Measurements from ENCODE around the gene CEACAM21.

CEACAM21 gene

DNA sequence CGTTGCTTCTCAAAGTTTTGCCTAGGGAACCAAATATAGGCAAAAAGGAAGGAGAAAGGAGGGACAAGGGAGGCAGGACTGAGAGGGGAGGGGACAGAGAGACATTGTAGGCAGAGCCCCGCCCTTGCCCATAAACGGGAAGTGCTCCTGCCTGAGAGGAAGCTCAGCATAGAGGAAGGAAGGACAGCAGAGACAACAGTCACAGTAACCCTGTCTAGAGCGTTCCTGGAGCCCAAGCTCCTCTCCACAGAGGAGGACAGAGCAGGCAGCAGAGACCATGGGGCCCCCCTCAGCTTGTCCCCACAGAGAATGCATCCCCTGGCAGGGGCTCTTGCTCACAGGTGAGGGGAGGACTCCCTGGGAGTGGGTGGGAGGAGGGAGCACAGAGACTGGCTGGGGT lies at the start of gene CEACAM21:
CEACAM21 (plus strand) TSS at position 169 of the 400 bp plus-strand sequence; CDS start at position 278, 109 bp downstream.
- Mint-ChIP-seq H3K4me3 (peak within 1 kb of the TSS; percentile 78), H3K27me3 (no peaks in the 10 kb centered on the region), H3K9me3 (peaks cover 5% of the 10 kb centered on the region), H3K36me3 (peaks cover 36% of the 10 kb centered on the region), H3K4me1 (peaks cover 35% of the 10 kb centered on the region), H3K27ac (peak within 1 kb of the TSS; percentile 92)
- peak; percentile 99 for ATAC-seq

DNA sequence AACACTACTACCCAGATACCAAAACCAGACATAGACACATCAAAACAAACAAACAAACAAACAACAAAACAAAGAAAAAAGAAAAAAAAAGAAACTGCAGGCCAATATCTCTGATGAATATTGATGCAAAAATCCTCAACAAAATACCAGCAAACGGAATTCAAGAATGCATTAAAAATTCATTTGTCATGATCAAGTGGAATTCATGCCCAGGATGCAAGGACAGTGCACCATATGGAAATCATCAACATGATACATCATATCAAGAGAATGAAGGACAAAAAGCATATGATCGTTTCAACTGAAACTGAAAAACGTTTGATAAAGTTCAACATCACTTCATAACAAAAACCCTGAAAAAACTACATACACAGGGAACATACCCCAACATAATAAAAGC lies 48.9 kb upstream of the CEACAM21 start:
- no peak overlapping the region for H3K4me3 Mint-ChIP-seq
- peak overlapping the region; percentile 47 for H3K27ac Mint-ChIP-seq
- no peaks in the 10 kb centered on the region for H3K27me3 Mint-ChIP-seq
- peaks cover 69% of the 10 kb centered on the region for H3K4me1 Mint-ChIP-seq
- no peak for ATAC-seq
- peaks cover 8% of the 10 kb centered on the region for H3K36me3 Mint-ChIP-seq
- peaks cover 20% of the 10 kb centered on the region for H3K9me3 Mint-ChIP-seq

DNA sequence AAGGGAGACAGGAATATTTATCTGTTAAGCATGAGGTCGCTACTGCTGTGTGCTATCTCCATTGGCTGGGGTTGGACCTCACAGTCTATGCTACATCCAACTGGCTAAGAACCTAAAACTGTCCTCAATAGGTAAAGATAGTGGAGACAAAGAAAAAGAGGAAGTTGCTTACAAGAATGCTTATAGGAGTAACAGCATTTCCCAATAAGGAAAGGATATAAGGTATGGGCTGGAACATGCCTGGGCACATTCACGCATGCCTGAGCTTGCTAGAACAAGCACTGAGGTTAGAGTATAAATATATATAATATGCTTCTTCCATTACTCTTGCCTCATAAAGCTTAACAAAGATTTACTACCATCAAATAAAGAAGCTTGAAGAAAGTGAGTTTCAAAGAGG lies 47.9 kb upstream of the CEACAM21 start:
- no peak for ATAC-seq
- no peak overlapping the region for H3K4me3 Mint-ChIP-seq

DNA sequence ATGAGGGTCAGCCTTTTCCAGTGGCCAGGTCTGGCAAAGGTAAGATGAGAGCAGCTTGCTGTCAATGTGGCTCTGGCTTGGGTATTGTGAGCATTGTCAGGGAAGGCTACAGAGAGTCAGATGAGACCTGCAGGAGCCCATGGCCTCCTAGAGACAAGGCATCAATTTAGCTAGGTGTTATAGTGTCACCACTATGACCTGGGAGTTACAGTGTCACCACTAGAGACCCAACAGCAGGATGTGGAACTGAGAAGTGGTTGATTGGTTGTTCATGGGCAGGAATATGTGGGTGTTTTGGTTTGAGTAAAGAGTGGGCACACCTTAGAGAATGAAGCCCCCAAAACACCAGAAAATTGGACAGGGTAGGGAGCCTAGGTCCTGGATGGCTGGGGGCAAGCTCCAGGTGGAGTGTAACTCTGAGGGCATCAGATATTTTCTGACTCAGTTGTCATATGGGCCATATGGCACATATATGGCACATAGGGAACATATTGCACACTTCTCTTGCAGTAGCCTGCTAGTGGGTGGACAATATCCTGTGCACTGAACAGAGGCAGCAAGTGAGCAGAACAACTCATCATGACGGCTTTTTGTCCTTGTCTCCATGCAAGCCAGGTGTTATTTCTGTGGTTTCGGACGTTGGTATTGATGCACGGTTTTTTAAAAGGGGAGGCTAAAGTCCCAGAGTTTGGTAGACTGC lies 46.3 kb upstream of the CEACAM21 start:
- no peak overlapping the region for H3K4me3 Mint-ChIP-seq
- H3K27ac Mint-ChIP-seq = peak overlapping the region; percentile 92
- ATAC-seq = no peak
- H3K4me1 Mint-ChIP-seq = peaks cover 73% of the 10 kb centered on the region
- H3K27me3 Mint-ChIP-seq = no peaks in the 10 kb centered on the region
- peaks cover 20% of the 10 kb centered on the region for H3K9me3 Mint-ChIP-seq
- H3K36me3 Mint-ChIP-seq = peaks cover 8% of the 10 kb centered on the region

More for the DNA sequence above, 47.9 kb upstream of the CEACAM21 start:
- Mint-ChIP-seq H3K27me3 (no peaks in the 10 kb centered on the region), H3K4me1 (peaks cover 66% of the 10 kb centered on the region), H3K27ac (peak overlapping the region; percentile 4), H3K9me3 (peaks cover 20% of the 10 kb centered on the region), H3K36me3 (peaks cover 8% of the 10 kb centered on the region)

DNA sequence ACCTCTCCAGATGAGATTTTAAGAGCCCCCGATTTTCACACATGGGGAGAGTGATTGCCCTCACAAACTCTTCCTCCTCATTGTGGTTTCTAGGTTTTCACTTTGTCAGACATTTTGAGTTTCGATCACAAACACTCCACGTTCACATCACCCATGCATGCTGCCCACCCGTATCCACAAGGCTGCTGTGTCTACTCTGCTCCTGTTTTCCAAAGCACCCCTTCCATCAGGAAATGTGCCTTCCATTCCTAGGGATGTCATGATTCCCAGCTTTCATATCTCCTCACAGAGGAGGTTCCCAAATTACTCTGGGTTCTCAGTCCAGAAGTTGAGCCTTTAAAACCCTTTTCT lies 45.8 kb upstream of the CEACAM21 start:
- Mint-ChIP-seq H3K27ac (peak overlapping the region; percentile 92), H3K4me3 (peak overlapping the region; percentile 17), H3K36me3 (peaks cover 8% of the 10 kb centered on the region), H3K9me3 (peaks cover 20% of the 10 kb centered on the region), H3K4me1 (peaks cover 78% of the 10 kb centered on the region), H3K27me3 (no peaks in the 10 kb centered on the region)
- ATAC-seq = no peak

DNA sequence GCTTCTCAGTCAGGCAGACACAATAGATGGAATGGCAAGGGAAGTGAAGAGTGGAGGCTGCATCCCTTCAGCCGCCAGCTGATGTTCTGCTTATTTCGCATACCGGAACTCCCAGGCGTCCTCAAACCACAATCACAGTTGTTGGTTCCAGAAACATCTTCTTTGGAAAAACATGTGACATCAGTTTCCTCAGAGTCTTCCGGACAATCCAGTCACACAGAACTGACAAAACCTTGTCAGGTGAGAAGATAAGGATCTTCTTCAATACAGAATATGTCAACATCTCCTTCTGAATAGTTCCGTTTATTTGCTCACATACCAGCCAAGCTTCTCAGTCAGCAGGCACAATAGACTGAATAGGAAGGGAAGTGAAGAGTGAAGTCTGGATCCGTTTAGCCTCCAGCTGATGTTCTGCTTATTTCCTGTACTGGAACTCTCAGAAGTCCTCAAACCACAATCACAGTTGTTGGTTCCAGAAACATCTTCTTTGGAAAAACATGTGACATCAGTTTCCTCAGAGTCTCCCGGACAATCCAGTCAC lies 45.1 kb upstream of the CEACAM21 start:
- peak overlapping the region; percentile 92 for H3K27ac Mint-ChIP-seq
- H3K9me3 Mint-ChIP-seq = peaks cover 20% of the 10 kb centered on the region
- H3K36me3 Mint-ChIP-seq = peaks cover 8% of the 10 kb centered on the region
- H3K4me1 Mint-ChIP-seq = peaks cover 79% of the 10 kb centered on the region
- H3K27me3 Mint-ChIP-seq = no peaks in the 10 kb centered on the region
- H3K4me3 Mint-ChIP-seq = peak overlapping the region; percentile 82
- no peak for ATAC-seq

DNA sequence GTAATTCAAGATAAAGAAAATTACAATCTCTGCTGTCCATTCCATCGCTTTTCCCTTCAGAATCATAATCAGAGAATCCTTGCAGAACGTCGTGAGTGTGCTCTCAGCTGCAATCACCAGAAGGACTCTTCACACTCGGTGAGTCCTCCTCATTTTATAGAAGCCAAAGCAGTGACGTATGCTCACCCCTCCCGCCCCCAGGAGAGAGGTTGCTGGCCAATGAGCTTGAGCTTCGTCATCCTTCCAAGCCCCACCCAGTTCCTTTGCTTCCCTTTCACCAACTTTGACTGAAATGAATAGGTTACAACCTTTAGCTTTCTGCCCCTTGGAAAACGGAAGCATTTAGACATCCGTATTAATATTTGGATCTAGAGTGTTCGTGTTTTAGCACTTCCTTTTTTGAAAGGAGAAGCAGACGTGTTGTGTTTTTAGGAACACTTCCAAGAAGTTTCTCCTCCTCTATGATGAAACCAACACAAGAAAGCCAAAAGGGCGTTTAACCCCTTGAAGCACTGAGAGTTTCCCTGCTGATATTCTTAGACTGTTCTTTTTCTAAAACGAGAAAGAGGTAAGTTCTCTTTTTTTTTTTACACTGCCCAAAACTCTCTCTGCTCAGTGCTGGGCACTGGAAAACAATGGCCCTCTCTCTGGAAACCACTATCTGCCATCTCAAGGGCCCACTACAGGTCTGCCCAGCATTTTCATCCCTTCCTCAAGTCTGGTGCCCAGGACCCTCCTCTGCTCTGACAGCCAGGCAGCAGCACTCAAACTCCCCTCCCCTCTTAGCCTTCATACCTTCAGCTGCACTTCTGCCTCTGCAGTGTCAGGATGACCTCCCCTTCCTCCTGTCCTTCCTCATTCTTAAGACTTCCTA lies 44.3 kb upstream of the CEACAM21 start:
- peak overlapping the region; percentile 82 for H3K4me3 Mint-ChIP-seq
- ATAC-seq = peak; percentile 84
- H3K27ac Mint-ChIP-seq = peak overlapping the region; percentile 92
- no peaks in the 10 kb centered on the region for H3K27me3 Mint-ChIP-seq
- peaks cover 79% of the 10 kb centered on the region for H3K4me1 Mint-ChIP-seq
- peaks cover 16% of the 10 kb centered on the region for H3K36me3 Mint-ChIP-seq
- H3K9me3 Mint-ChIP-seq = peaks cover 17% of the 10 kb centered on the region

DNA sequence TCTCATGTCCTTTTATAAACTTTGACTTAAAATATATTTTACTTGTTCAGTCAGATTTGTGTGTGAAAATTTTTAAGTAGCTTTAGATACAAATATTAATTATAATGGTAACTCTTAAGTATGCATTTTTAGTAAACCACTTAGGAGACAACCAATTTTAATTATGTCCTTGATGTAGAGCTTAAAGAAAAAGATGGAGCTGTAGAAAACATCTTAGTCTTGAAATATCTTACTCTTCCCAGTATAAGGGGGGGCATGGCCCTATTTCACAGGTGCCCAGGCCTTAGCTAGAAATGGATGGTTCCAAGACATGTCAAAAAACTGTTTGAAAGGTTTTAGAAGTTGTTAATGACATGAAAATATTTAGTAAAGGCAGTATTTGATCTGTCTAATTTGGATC lies 43.4 kb upstream of the CEACAM21 start:
- ATAC-seq = no peak
- Mint-ChIP-seq H3K4me1 (peaks cover 81% of the 10 kb centered on the region), H3K4me3 (no peak overlapping the region), H3K27me3 (no peaks in the 10 kb centered on the region), H3K9me3 (peaks cover 17% of the 10 kb centered on the region), H3K27ac (peak overlapping the region; percentile 92), H3K36me3 (peaks cover 25% of the 10 kb centered on the region)

DNA sequence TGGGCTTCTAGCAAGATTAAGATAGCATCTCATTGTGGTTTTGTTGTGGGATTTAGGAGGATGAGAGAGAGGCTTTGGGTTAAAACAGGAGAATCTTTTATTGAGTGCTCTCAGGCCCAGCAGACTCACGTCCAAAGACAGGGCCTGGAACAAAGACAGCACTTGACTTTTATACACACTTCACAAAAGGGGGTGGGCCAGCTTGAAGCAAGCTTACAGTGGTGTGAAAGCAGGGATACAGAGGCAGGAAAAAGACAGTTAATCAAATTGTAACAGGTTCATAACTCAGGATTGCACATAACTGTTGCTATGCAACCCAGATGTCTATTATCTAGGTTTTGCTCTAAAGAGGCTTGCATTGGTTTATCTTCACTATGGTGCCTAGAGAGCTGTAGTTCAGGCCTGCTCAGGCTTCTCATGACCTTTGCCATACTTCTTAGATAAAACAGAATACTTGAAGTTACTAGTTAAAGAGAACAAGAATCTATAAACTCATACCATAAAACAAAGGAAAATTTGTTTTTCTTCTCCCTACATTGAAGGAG lies 42.2 kb upstream of the CEACAM21 start:
- H3K4me1 Mint-ChIP-seq = peaks cover 85% of the 10 kb centered on the region
- no peaks in the 10 kb centered on the region for H3K27me3 Mint-ChIP-seq
- peak overlapping the region; percentile 92 for H3K27ac Mint-ChIP-seq

DNA sequence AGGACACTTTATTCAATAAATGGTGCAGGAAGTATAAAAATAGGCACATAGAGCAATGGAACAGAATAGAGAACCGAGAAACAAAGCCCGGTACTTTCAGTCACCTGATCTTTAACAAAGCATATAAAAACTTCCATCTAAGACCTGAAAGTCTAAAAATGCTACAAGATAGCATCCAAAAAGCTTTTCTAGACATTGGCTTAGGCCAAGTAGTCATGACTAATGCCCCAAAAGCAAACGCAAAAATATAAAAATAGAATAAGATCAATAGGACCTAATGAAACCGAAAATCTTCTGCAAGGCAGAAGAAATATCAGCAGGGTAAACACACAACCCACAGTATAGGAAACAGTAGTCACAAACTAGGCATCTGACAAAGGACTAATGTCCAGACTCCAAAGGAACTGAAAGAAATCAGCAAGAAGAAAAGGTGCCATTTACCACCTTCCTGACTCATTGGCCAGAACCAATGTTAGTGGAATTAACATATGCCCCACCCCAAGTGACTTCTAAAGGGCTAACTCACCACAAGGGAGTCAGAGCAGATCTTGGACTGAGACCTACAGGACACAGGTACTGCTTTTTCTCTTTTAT lies 40.8 kb upstream of the CEACAM21 start:
- Mint-ChIP-seq H3K27ac (peak overlapping the region; percentile 92), H3K9me3 (peaks cover 8% of the 10 kb centered on the region), H3K4me1 (peaks cover 84% of the 10 kb centered on the region), H3K36me3 (peaks cover 45% of the 10 kb centered on the region), H3K27me3 (no peaks in the 10 kb centered on the region), H3K4me3 (peak overlapping the region; percentile 71)
- ATAC-seq = peak; percentile 87

More for the DNA sequence above, 42.2 kb upstream of the CEACAM21 start:
- Mint-ChIP-seq H3K4me3 (peak overlapping the region; percentile 15), H3K36me3 (peaks cover 34% of the 10 kb centered on the region), H3K9me3 (peaks cover 17% of the 10 kb centered on the region)
- no peak for ATAC-seq

DNA sequence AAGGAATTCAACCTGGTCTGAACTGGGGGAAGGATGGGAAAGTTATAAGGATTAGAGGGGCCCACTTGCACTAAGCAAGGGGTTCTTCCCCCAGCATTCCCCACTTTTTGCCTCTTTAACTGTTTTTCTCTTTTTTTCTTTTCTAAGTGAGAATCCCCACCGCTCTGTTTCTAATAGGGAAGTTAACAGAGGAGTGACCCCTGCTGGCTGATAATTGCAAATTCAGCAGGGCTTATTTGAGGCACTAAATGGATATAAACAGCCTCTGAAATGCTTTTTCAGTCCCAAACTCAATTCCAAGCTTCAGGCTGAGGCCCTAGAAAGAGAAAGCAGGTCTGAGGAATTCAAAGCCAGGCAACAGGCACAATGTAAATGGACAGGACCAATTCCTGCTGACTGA lies 38.2 kb upstream of the CEACAM21 start:
- ATAC-seq = no peak
- no peaks in the 10 kb centered on the region for H3K9me3 Mint-ChIP-seq
- H3K4me1 Mint-ChIP-seq = peaks cover 68% of the 10 kb centered on the region
- peaks cover 39% of the 10 kb centered on the region for H3K36me3 Mint-ChIP-seq
- H3K27ac Mint-ChIP-seq = peak overlapping the region; percentile 92
- H3K4me3 Mint-ChIP-seq = peak overlapping the region; percentile 56
- H3K27me3 Mint-ChIP-seq = no peaks in the 10 kb centered on the region

DNA sequence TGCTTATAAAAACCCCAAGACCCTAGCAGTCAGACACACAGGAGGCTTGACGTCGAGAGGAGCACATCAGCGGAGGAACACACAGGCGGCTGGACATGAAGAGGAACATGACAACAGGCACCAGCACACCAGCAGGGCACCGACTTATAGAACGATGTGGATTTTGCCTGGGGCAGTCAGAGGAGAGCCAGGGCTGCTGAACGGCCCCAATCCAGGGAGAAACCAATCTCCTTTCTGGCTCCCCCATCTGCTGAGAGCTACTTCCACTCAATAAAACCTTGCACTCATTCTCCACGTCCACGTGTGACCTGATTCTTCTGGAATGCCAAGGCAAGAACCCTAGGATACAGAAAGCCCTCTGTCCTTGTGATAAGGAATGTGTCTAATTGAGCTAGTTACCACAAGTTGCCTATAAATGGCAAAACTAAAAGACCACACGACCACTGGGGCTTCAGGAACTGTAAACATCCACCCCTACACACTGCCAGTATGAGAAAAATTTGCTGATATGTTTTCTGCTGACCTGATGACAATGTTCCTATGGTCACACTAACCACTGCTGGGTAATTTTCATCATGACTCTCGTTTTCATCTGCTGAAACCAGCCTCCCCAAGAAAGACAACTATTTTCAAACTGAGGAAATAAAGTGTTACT lies 35.8 kb upstream of the CEACAM21 start:
- H3K4me3 Mint-ChIP-seq = no peak overlapping the region
- no peaks in the 10 kb centered on the region for H3K27me3 Mint-ChIP-seq
- no peak for ATAC-seq
- H3K27ac Mint-ChIP-seq = no peak overlapping the region
- peaks cover 59% of the 10 kb centered on the region for H3K4me1 Mint-ChIP-seq
- H3K36me3 Mint-ChIP-seq = peaks cover 39% of the 10 kb centered on the region
- no peaks in the 10 kb centered on the region for H3K9me3 Mint-ChIP-seq

DNA sequence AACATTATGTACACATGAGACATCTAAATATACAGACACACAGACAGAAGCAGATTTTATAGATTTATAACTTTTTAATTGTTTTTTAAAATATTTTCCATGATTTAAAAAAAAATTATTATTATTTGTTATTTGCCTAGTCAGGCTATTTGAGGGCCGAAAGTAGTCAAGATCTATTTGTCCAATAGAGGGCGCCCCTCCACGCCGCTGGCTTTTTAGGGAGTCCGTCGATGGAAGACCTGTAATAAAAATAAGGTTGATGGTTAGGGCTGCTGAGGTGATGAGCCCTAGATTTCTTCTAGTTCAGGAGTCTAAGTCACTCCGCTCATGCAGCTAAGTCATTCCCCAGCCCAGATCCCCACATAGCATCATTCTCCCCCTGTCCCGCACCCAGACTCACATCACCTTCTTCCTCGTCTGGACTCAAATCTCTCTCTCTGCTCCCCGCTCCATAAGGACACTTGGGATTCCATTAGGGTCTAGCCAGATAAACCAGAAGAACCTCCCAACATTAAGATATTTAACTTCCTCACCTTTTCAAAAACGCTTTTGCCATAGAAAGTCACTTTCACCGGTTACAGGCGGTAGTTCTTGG lies 33.9 kb upstream of the CEACAM21 start:
- Mint-ChIP-seq H3K27me3 (no peaks in the 10 kb centered on the region), H3K4me3 (peak overlapping the region; percentile 27), H3K27ac (peak overlapping the region; percentile 26), H3K9me3 (no peaks in the 10 kb centered on the region), H3K36me3 (peaks cover 27% of the 10 kb centered on the region), H3K4me1 (peaks cover 62% of the 10 kb centered on the region)
- ATAC-seq = no peak

DNA sequence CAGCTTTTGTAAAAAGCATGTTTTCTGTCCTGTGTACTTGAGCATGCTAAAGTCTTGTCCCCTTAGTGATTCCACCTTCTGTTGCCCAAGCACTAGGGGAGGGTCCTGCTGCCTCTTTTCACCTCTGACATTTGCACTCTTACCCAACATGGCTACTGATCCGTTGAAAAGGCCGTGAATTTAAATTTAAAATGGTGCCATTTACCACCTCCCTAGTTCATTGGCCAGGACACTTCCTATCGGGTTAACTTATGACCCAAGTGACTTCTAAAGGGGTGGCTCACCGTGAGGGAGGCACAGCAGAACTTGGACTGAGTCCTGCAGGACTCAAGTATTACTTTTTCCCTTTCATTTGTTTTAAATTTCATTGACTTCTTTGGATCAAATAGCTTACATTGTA lies 33.3 kb upstream of the CEACAM21 start:
- peak overlapping the region; percentile 27 for H3K4me3 Mint-ChIP-seq
- H3K36me3 Mint-ChIP-seq = peaks cover 21% of the 10 kb centered on the region
- no peaks in the 10 kb centered on the region for H3K27me3 Mint-ChIP-seq
- H3K27ac Mint-ChIP-seq = peak overlapping the region; percentile 26
- no peaks in the 10 kb centered on the region for H3K9me3 Mint-ChIP-seq
- ATAC-seq = no peak
- H3K4me1 Mint-ChIP-seq = peaks cover 62% of the 10 kb centered on the region

Measured in stimulated activated memory B cell treated with anti-CD40 and anti-IgM and Interleukin-4, amounts not matched to agents 10 μg/mL and 1 μg/mL and 100 μg/mL, for 72 hours (primary cell).